Measurements from ENCODE around the gene SNCB. TPM values are rescaled to one million over a fixed set of nuclear protein-coding genes. Genes with fewer than 3 reads are reported as not detected.

Gene SNCB
- total and polyA plus RNA-seq, 3 donors from 2014 or later = 0.31 to 0.74 (median 0.62) TPM

DNA sequence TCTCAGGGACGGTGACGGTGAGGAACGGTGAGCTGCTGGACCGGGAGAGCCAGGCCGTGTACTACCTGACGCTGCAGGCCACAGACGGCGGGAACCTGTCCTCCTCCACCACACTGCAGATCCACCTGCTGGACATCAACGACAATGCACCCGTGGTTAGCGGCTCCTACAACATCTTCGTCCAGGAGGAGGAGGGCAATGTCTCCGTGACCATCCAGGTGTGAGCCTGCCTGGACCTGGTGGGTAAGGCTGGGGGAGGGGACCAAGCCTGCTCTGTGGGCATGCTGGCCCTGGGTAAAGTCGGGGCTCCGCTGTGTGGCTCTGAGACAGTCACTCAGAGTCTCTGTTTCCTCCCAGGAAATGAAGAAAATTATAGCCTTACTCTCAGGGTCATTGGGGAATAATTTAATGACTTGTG is 51.9 kb downstream of the SNCB start:
- H3K27ac ChIP-seq = no peak overlapping the region
- WGBS, 2 donors = 34 to 56% methylated on average over 14 to 15 of the region's 15 CpGs
- H3K4me1 ChIP-seq = no peaks in the 10 kb centered on the region
- intact Hi-C loops (cut with DNase I; ENCODE audit: low total_unique reads) = no loop called here
- H3K27me3 ChIP-seq = no peaks in the 10 kb centered on the region
- no peak for TF ChIP-seq POLR2A (IDR thresholded peaks at IDR 0.05)
- TF ChIP-seq, protein P1, sequence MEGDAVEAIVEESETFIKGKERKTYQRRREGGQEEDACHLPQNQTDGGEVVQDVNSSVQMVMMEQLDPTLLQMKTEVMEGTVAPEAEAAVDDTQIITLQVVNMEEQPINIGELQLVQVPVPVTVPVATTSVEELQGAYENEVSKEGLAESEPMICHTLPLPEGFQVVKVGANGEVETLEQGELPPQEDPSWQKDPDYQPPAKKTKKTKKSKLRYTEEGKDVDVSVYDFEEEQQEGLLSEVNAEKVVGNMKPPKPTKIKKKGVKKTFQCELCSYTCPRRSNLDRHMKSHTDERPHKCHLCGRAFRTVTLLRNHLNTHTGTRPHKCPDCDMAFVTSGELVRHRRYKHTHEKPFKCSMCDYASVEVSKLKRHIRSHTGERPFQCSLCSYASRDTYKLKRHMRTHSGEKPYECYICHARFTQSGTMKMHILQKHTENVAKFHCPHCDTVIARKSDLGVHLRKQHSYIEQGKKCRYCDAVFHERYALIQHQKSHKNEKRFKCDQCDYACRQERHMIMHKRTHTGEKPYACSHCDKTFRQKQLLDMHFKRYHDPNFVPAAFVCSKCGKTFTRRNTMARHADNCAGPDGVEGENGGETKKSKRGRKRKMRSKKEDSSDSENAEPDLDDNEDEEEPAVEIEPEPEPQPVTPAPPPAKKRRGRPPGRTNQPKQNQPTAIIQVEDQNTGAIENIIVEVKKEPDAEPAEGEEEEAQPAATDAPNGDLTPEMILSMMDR (IDR thresholded peaks at IDR 0.05) = peak in 2 of 3 experiments; percentile 39 to 59
- peak; percentile 80 for DNase-seq
- H3K9me3 ChIP-seq = no peaks in the 10 kb centered on the region
- no peaks in the 10 kb centered on the region for H3K36me3 ChIP-seq (ENCODE audit: low read depth, missing control alignments)
- H3K4me3 ChIP-seq = no peak overlapping the region

DNA sequence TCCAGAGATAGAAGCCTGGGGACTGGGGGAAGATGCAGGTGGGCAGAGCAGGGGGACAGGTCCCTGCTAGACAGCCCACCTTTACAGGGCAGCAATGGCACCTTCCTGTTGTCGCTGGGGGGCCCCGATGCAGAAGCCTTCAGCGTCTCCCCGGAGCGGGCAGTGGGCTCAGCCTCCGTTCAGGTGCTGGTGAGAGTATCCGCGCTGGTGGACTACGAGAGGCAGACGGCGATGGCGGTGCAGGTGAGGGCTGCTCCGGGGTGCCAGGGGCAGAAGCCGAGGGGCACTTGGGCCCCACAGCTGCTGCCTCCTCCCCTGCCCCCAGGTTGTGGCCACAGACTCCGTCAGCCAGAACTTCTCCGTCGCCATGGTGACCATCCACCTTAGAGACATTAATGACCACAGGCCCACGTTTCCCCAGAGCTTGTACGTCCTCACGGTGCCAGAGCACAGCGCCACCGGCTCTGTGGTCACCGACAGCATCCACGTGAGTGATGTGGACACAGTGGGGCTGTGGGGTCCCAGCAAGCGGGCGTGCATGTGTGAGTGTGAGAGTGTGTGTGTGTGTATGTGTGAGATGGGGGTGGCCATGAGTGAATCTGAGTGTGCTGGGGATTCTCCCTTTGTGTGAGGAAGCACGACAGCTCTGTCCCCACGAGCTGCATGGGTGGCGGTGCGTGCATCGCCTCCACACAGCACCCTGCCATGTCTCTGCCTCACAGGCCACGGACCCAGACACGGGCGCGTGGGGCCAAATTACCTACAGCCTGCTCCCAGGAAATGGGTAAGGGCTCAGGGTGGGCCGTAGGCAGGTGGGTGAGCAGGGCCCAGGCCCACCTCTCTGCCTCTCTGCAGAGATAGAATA is 52.8 kb downstream of the SNCB start:
- H3K27me3 ChIP-seq = no peaks in the 10 kb centered on the region
- H3K4me1 ChIP-seq = no peaks in the 10 kb centered on the region
- intact Hi-C loops (cut with DNase I; ENCODE audit: low total_unique reads) = no loop called here
- no peak for TF ChIP-seq POLR2A (IDR thresholded peaks at IDR 0.05)
- TF ChIP-seq, protein P1 (IDR thresholded peaks at IDR 0.05) = no peak
- no peaks in the 10 kb centered on the region for H3K36me3 ChIP-seq (ENCODE audit: low read depth, missing control alignments)
- H3K27ac ChIP-seq = no peak overlapping the region
- H3K4me3 ChIP-seq = no peak overlapping the region
- no peaks in the 10 kb centered on the region for H3K9me3 ChIP-seq
- WGBS, 2 donors = 82 to 83% methylated on average over 20 to 35 of the region's 36 CpGs
- no peak for DNase-seq

DNA sequence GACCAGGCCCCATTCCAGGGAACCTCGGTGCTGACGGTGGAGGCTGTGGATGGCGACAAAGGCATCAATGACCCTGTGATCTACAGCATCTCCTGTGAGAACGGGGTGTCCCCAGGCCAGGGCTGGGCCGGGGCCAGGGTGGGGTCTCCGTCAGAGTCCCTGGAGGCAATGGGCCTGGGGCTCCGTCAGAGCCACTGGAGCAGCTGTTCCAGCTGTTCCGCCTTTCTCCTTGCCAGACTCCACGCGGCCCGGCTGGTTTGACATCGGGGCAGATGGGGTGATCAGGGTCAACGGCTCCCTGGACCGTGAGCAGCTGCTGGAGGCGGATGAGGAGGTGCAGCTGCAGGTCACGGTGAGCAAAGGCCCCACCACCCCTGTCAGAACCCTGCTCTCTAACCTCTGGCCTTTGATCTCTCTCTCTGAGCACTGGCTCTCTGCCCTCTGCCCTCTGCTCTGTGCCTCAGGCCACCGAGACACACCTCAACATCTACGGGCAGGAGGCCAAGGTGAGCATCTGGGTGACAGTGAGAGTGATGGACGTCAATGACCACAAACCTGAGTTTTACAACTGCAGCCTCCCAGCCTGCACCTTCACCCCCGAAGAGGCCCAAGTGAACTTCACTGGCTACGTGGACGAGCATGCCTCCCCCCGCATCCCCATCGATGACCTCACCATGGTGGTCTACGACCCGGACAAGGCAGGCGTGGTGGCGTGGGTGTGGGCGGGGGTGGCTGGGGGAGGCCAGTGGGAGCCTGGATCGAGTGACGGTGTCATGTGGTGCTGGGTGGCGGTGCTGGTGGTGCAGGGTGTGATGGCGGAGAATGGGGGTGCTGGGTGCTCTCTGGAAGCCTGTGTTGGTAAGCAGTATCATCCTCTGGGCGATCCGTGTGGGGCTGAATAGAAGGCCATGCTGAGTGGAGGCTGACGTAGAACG is 54.6 kb downstream of the SNCB start:
- no peak overlapping the region for H3K4me3 ChIP-seq
- no peak for DNase-seq
- 78 to 79% methylated on average over 22 to 36 of the region's 37 CpGs for WGBS, 2 donors
- no peak overlapping the region for H3K27ac ChIP-seq
- no peaks in the 10 kb centered on the region for H3K27me3 ChIP-seq
- no peaks in the 10 kb centered on the region for H3K4me1 ChIP-seq
- TF ChIP-seq POLR2A (IDR thresholded peaks at IDR 0.05) = no peak
- TF ChIP-seq, protein P1 (IDR thresholded peaks at IDR 0.05) = no peak
- intact Hi-C loops (cut with DNase I; ENCODE audit: low total_unique reads) = no loop called here
- no peaks in the 10 kb centered on the region for H3K36me3 ChIP-seq (ENCODE audit: low read depth, missing control alignments)
- H3K9me3 ChIP-seq = no peaks in the 10 kb centered on the region

DNA sequence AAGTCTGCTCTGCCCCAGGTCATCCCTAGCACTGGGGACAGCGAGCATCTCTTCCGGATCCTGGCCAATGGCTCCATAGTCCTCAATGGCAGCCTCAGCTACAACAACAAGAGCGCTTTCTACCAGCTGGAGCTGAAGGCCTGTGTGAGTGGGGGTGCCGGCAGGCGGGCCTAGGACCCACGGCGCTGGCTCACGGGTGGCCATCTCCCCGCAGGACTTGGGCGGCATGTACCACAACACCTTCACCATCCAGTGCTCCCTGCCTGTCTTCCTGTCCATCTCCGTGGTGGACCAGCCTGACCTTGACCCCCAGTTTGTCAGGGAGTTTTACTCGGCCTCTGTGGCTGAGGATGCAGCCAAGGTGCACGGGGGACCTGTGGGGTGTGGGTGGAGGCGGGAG is 55.3 kb downstream of the SNCB start:
- H3K36me3 ChIP-seq (ENCODE audit: low read depth, missing control alignments) = no peaks in the 10 kb centered on the region
- no peaks in the 10 kb centered on the region for H3K4me1 ChIP-seq
- no peak overlapping the region for H3K4me3 ChIP-seq
- WGBS, 2 donors = 41 to 71% methylated on average over 2 to 13 of the region's 14 CpGs
- H3K27ac ChIP-seq = no peak overlapping the region
- TF ChIP-seq, protein P1 (IDR thresholded peaks at IDR 0.05) = no peak
- no peak for TF ChIP-seq POLR2A (IDR thresholded peaks at IDR 0.05)
- no peak for DNase-seq
- intact Hi-C loops (cut with DNase I; ENCODE audit: low total_unique reads) = no loop called here
- H3K27me3 ChIP-seq = no peaks in the 10 kb centered on the region
- no peaks in the 10 kb centered on the region for H3K9me3 ChIP-seq
